ENCODE data around the gene COG5.

COG5 gene

GRCh38 chr7:107286751-107287621 lies 276.7 kb downstream of the COG5 start:
- H3K27ac Mint-ChIP-seq = no peak overlapping the region
- no peaks in the 10 kb centered on the region for H3K9me3 Mint-ChIP-seq
- no peak for TF ChIP-seq CTCF (IDR thresholded peaks at IDR 0.05)
- no peak for DNase-seq
- peaks cover 46% of the 10 kb centered on the region for H3K36me3 Mint-ChIP-seq (ENCODE audit: low read depth)
- H3K4me3 Mint-ChIP-seq = no peak overlapping the region
- H3K4me1 Mint-ChIP-seq = peaks cover 10% of the 10 kb centered on the region
- H3K27me3 Mint-ChIP-seq (ENCODE audit: low read depth, poor library complexity) = no peaks in the 10 kb centered on the region

GRCh38 chr7:107284911-107285479 lies 278.7 kb downstream of the COG5 start:
- peaks cover 29% of the 10 kb centered on the region for H3K36me3 Mint-ChIP-seq (ENCODE audit: low read depth)
- TF ChIP-seq CTCF (IDR thresholded peaks at IDR 0.05) = no peak
- H3K4me1 Mint-ChIP-seq = peaks cover 10% of the 10 kb centered on the region
- DNase-seq = no peak
- H3K27me3 Mint-ChIP-seq (ENCODE audit: low read depth, poor library complexity) = no peaks in the 10 kb centered on the region
- no peak overlapping the region for H3K27ac Mint-ChIP-seq
- H3K4me3 Mint-ChIP-seq = no peak overlapping the region
- no peaks in the 10 kb centered on the region for H3K9me3 Mint-ChIP-seq

GRCh38 chr7:107277331-107277730 lies 286.4 kb downstream of the COG5 start:
- no peaks in the 10 kb centered on the region for H3K9me3 Mint-ChIP-seq
- no peaks in the 10 kb centered on the region for H3K27me3 Mint-ChIP-seq (ENCODE audit: low read depth, poor library complexity)
- no peak for TF ChIP-seq CTCF (IDR thresholded peaks at IDR 0.05)
- no peak overlapping the region for H3K4me3 Mint-ChIP-seq
- H3K27ac Mint-ChIP-seq = peak overlapping the region; percentile 46
- DNase-seq = no peak
- H3K36me3 Mint-ChIP-seq (ENCODE audit: low read depth) = peaks cover 5% of the 10 kb centered on the region
- H3K4me1 Mint-ChIP-seq = peaks cover 4% of the 10 kb centered on the region

GRCh38 chr7:107276220-107276827 lies 287.4 kb downstream of the COG5 start:
- no peak for DNase-seq
- Mint-ChIP-seq H3K4me3 (no peak overlapping the region), H3K9me3 (no peaks in the 10 kb centered on the region), H3K27ac (no peak overlapping the region), H3K4me1 (no peaks in the 10 kb centered on the region), H3K27me3 (ENCODE audit: low read depth, poor library complexity) (no peaks in the 10 kb centered on the region), H3K36me3 (ENCODE audit: low read depth) (no peaks in the 10 kb centered on the region)
- TF ChIP-seq CTCF (IDR thresholded peaks at IDR 0.05) = no peak

GRCh38 chr7:107274506-107274905 lies 289.2 kb downstream of the COG5 start:
- Mint-ChIP-seq H3K4me3 (no peak overlapping the region), H3K36me3 (ENCODE audit: low read depth) (peaks cover 9% of the 10 kb centered on the region), H3K27ac (peak overlapping the region; percentile 41), H3K9me3 (no peaks in the 10 kb centered on the region), H3K4me1 (no peaks in the 10 kb centered on the region), H3K27me3 (ENCODE audit: low read depth, poor library complexity) (no peaks in the 10 kb centered on the region)
- no peak for TF ChIP-seq CTCF (IDR thresholded peaks at IDR 0.05)
- DNase-seq = no peak
